ENCODE measurements around the gene NPIPB6. TPM values are rescaled to one million over a fixed set of nuclear protein-coding genes. Genes with fewer than 3 reads are reported as not detected.

NPIPB6 gene
- total and polyA plus RNA-seq, 10 donors = 0.36 to 12.5 (median 1.2) TPM; not detected in 1

DNA sequence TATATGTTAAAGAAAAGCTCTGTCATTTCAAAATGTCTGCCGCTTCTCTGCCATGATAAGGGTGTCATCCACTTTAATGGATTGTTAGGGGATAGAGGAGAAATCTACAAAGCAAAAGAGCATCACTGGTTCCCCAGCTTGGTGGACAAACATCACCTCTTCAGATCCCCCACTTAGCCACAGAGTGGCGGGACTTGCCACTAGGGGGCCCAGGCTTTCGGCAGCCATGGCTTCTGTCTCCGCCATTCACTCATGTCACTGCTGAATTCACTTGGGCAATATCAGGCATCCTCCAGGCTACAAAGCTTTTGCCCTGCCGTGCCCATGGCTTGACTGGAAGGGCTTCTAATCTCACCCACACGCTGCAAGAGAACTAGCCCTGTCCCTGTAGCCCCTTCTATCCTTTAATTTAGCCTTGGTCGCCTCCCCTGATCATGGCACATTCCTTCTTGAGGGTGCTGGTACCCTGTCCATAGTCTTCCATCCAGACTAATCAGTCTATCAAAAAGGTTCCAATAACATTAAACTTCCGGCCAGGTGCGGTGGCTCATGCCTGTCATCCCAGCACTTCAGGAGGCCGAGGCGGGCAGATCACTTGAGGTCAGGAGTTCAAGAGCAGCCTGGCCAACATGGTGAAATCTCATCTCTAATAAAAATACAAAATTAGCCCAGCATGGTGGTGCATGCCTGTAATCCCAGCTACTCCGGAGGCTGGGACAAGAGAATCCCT lies 36.3 kb downstream of the NPIPB6 start:
- H3K36me3 ChIP-seq = no peaks in the 10 kb centered on the region
- no peak overlapping the region for H3K4me3 ChIP-seq
- H3K27me3 ChIP-seq (replicated peaks in 1 of 7) = no peaks in the 10 kb centered on the region
- no peaks in the 10 kb centered on the region for H3K9me3 ChIP-seq
- H3K27ac ChIP-seq = no peak overlapping the region
- no peaks in the 10 kb centered on the region for H3K4me1 ChIP-seq
- WGBS, 5 donors = 54 to 56% (median 54%) methylated on average over 12 of the region's 12 CpGs
- no peak for TF ChIP-seq POLR2AphosphoS5 (IDR thresholded peaks at IDR 0.05)
- TF ChIP-seq CTCF (IDR thresholded peaks at IDR 0.05 in 8 of 11, conservative IDR thresholded peaks at IDR 0.05 in 3 of 11) = peak; percentile 58 to 91 (median 79)
- intact Hi-C loops (cut with DNase I; ENCODE audit: low total_unique reads) = no loop called here
- DNase-seq = peak; percentile 89

DNA sequence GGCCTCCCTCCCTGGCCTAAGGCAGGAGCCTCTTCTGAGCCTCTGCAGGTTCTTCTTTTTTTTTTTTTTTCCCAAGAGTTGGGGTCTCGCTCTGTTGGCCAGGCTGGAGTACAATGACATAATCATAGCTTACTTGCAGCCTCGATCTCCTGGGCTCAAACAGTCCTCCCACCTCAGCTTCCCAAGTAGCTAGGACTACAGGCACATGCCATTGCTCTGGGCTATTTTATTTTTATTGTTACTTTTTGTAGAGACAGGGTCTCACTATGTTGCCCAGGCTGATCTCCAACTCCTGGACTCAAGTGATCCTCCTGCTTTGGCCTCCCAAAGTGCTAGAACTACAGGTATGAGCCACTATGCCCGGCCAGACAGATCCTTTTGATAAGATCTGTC lies 38.4 kb downstream of the NPIPB6 start:
- Histone ChIP-seq H3K27me3 (replicated peaks in 1 of 7) (no peaks in the 10 kb centered on the region), H3K4me1 (no peaks in the 10 kb centered on the region), H3K27ac (no peak overlapping the region), H3K4me3 (no peak overlapping the region), H3K36me3 (peaks cover 0 to 3% (median 0%) of the 10 kb centered on the region in 6 donors), H3K9me3 (no peaks in the 10 kb centered on the region)
- no peak for DNase-seq
- WGBS, 5 donors = 82 to 90% (median 87%) methylated on average over 3 of the region's 3 CpGs
- no peak for TF ChIP-seq CTCF (IDR thresholded peaks at IDR 0.05 in 8 of 11, conservative IDR thresholded peaks at IDR 0.05 in 3 of 11)
- TF ChIP-seq POLR2A (IDR thresholded peaks at IDR 0.05) = no peak
- intact Hi-C loops (cut with DNase I; ENCODE audit: low total_unique reads) = no loop called here

GRCh38 chr16:28324235-28324886 lies 38.9 kb downstream of the NPIPB6 start:
- H3K9me3 ChIP-seq = no peaks in the 10 kb centered on the region
- H3K4me1 ChIP-seq = no peaks in the 10 kb centered on the region
- DNase-seq = peak; percentile 31
- 85 to 97% (median 88%) methylated on average over 5 of the region's 5 CpGs for WGBS, 5 donors
- TF ChIP-seq POLR2AphosphoS5 (IDR thresholded peaks at IDR 0.05) (no peak), POLR2A (IDR thresholded peaks at IDR 0.05) (no peak), CTCF (IDR thresholded peaks at IDR 0.05 in 8 of 11, conservative IDR thresholded peaks at IDR 0.05 in 3 of 11) (no peak)
- intact Hi-C loops (cut with DNase I; ENCODE audit: low total_unique reads) = no loop called here
- H3K27me3 ChIP-seq (replicated peaks in 1 of 7) = no peaks in the 10 kb centered on the region
- H3K4me3 ChIP-seq = no peak overlapping the region
- H3K36me3 ChIP-seq = peaks cover 0 to 3% (median 0%) of the 10 kb centered on the region in 6 donors
- H3K27ac ChIP-seq = no peak overlapping the region

DNA sequence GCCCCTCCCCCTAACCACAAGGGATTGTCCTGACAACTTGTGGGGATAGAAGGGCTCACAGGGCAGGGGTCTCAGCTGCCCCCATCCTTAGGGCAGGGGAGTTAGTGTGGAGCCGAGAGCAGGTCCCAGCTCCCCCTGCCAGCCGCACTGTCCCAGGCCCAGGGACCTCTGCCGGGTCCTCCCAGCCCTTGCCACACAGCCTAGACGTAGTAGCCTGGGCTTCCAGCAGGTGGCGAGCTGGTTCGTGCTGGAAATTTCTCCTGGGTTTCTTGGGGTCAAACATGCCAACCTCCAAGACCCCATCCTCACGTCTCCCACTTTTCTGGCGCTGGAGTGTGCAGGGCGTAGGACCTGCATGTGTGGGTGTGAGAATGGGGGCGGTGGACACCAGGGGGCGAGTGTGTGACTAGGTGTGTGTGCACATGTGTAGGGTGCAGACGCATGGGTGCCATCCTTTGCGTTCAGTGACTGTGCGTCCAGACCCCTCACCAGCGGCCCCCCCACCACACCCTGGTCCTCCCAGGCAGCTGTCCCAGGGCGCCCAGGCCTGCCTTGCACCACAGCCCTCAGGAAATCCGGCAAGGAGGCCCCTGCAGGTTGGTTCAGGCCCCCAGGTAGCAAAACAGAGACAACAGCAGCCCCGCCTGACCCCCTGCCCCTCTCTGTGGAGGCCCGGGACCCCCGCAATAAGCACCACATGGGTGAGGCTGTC lies 41.5 kb downstream of the NPIPB6 start:
- DNase-seq = no peak
- H3K4me1 ChIP-seq = peaks cover 0 to 5% (median 3%) of the 10 kb centered on the region in 6 donors
- peaks cover 0 to 3% (median 0%) of the 10 kb centered on the region in 6 donors for H3K36me3 ChIP-seq
- TF ChIP-seq CTCF (IDR thresholded peaks at IDR 0.05 in 8 of 11, conservative IDR thresholded peaks at IDR 0.05 in 3 of 11) (peak in 10 of 11 experiments; percentile 30 to 82 (median 68)), POLR2A (IDR thresholded peaks at IDR 0.05) (no peak)
- no peak overlapping the region for H3K27ac ChIP-seq
- no peak overlapping the region for H3K4me3 ChIP-seq
- no peaks in the 10 kb centered on the region for H3K27me3 ChIP-seq (replicated peaks in 1 of 7)
- no peaks in the 10 kb centered on the region for H3K9me3 ChIP-seq
- intact Hi-C loops (cut with DNase I; ENCODE audit: low total_unique reads) = no loop called here
- 58 to 80% (median 69%) methylated on average over 14 to 20 of the region's 20 CpGs for WGBS, 5 donors

Data from spleen (tissue), 11 donors.